Heart left ventricle (tissue), 16 donors: Measurements from ENCODE around the gene PMEPA1. TPM values are rescaled to one million over a fixed set of nuclear protein-coding genes. Genes with fewer than 3 reads are reported as not detected.

Experiments
- ATAC-seq, 4 donors: fragments of 200-7000 bp; cut with Tn5 transposase; one replicate each; pipeline ENCODE4 v1.9.1; 2020 to 2022; ENCODE audit warnings: moderate library complexity in 4 of 4, mild to moderate bottlenecking in 3 of 4, moderate number of reproducible peaks in 1 of 4
- DNase-seq, 5 donors: peaks; one replicate each; pipeline ENCODE4 v3.0.0-alpha.2; 2020
- H3K27ac ChIP-seq, 12 donors: fragments of 200-600 bp; sonication (generic) in 4 of 12; one replicate each; pipeline versions ENCODE4 v1.5.0 to v1.8.0; 2016 to 2022; ENCODE audit warnings: mild to moderate bottlenecking in 2 of 12
- H3K27me3 ChIP-seq, 9 donors: fragments of 200-600 bp; sonication (generic) in 2 of 9; one replicate each; pipeline versions ENCODE4 v1.5.1 to v1.8.0; 2016 to 2022; ENCODE audit warnings: mild to moderate bottlenecking in 3 of 9
- H3K36me3 ChIP-seq, 9 donors: fragments of 200-600 bp; sonication (generic) in 2 of 9; one replicate each; pipeline versions ENCODE4 v1.5.0 to v1.8.0; 2018 to 2022; ENCODE audit warnings: mild to moderate bottlenecking in 2 of 9
- H3K4me1 ChIP-seq, 12 donors: fragments of 200-600 bp; sonication (generic) in 4 of 12; one replicate each; pipeline versions ENCODE4 v1.5.0 to v1.8.0; 2016 to 2022; ENCODE audit warnings: mild to moderate bottlenecking in 3 of 12
- H3K4me3 ChIP-seq, 12 donors: fragments of 200-600 bp; sonication (generic) in 4 of 12; one replicate each; pipeline versions ENCODE4 v1.5.0 to v1.8.0; 2017 to 2022; ENCODE audit warnings: mild to moderate bottlenecking in 9 of 12, moderate library complexity in 4 of 12
- H3K9me3 ChIP-seq, 12 donors: fragments of 200-600 bp; sonication (generic) in 4 of 12; one replicate each; pipeline versions ENCODE4 v1.5.0 to v1.8.0; 2016 to 2022; ENCODE audit warnings: mild to moderate bottlenecking in 1 of 12
- CTCF ChIP-seq, 12 donors: fragments of 200-600 bp; sonication (generic) in 4 of 12; IDR thresholded peaks; one replicate each; pipeline versions ENCODE4 v1.5.0 to v1.8.0; 2018 to 2022; ENCODE audit warnings: antibody characterized with exemption in 12 of 12, mild to moderate bottlenecking in 5 of 12
- POLR2A ChIP-seq, 2 donors: fragments of 450-650 bp; IDR thresholded peaks; one replicate each; pipeline ENCODE4 v1.6.1; 2017; ENCODE audit warnings: antibody characterized with exemption in 2 of 2, mild to moderate bottlenecking in 2 of 2, moderate library complexity in 2 of 2
- WGBS, 4 donors: extraction: QIAGEN DNeasy Blood & Tissue Kit in 2 of 4; methylation state at CpG; one replicate each; pipeline versions ENCODE4 v1.1.5 to v1.1.7; 2013 to 2018; 5-methylcytosine and 5-hydroxymethylcytosine counted together
- intact Hi-C, 10 donors: fragments of 100-400 bp; cut with DNase I; formaldehyde crosslinking; loops; one replicate each; pipeline versions ENCODE4 v1.11.1 to v1.14.2; 2022
- polyA plus RNA-seq, 2 donors: library from polyadenylated mRNA; stranded (reverse); fragments of 200-250 nt; gene quantifications; one replicate each; pipeline ENCODE4 v1.2.3, GENCODE V29; 2013
- total RNA-seq, 9 donors: library from RNA; depleted of rRNA in 2 of 9; stranded (reverse); fragments of >200 nt in 2 of 9; fragmentation: NEBNext Ultra II Directional in 3 of 9; extraction: Animal tissue kit (Norgen Biotek cat#: 25700) in 3 of 9; gene quantifications; one replicate each; pipeline versions ENCODE4 v1.1.0 to v1.2.4, GENCODE V29; 2016 to 2023
- donor health status: ischemic (EF 13 %, LVEDD 7.1; RV severe dilation, severe dysfunction).
- donor health status: healthy with polysubstance abuse.
- donor health status: DM: no; HTN: yes; CAD: no.
- donor health status: DM: no; HTN: no; CAD: no.
- donor health status: ischemic (EF 25% LVEDD 6.9; RV normal size, moderate dysfunction).
- donor health status: ischemic (EF 25% LVEDD 5.7; RV mildly dilated, moderate dysfunction).
- donor health status: healthy.
- donor health status: DM: yes; HTN: yes; CAD: no.
- donor health status: ischemic (EF 35%, LVEDD 5.7; RV mildly dilated, moderate dysfunction).
- donor health status: nonischemic (EF 11% LVEDD 7.7; RV severe dilation, severe dysfunction).
- donor health status: DM: yes; HTN: yes; CAD: no.
- donor health status: PGD.
- donor health status: ischemic (EF 29% LVEDD 5.4; RV normal size, mild dysfunction).
- donor health status: nonischemic (EF 23%, LVEDD 6.1; RV moderate dilation, normal function).

The PMEPA1 gene
- total and polyA plus RNA-seq, 11 donors = 12.6 to 115 (median 30.0) TPM

DNA sequence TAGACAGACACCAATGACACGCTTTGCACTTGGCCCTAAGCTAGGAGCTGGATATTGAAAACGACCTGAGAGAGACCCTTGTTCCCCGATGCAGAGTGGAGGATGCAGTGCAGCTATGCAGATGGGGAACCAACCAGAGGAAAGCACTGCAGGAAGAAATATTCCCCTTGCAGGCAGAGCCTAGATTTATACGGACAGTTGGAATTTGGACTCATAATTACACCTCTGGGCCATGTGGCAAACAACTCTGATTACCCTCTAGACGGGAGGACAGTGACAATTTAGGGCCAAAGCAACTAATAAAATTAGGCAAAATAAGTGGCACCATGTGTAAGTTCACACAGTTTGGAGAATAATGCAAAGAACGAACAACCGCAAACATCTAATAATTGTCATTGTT lies 12.3 kb downstream of the PMEPA1 start:
- no peak overlapping the region for H3K4me3 ChIP-seq
- WGBS, 4 donors = 66 to 76% (median 71%) methylated on average over 7 of the region's 7 CpGs
- ATAC-seq = no peak
- TF ChIP-seq CTCF (IDR thresholded peaks at IDR 0.05) = no peak
- no peak for TF ChIP-seq POLR2A (IDR thresholded peaks at IDR 0.05)
- intact Hi-C loops = no loop called here
- DNase-seq = no peak
- no peaks in the 10 kb centered on the region for H3K36me3 ChIP-seq
- no peak overlapping the region for H3K27ac ChIP-seq
- no peaks in the 10 kb centered on the region for H3K27me3 ChIP-seq
- no peaks in the 10 kb centered on the region for H3K9me3 ChIP-seq
- peaks cover 0 to 81% (median 12%) of the 10 kb centered on the region in 12 donors for H3K4me1 ChIP-seq

GRCh38 chr20:57696401-57696961 lies 13.3 kb downstream of the PMEPA1 start:
- Histone ChIP-seq H3K36me3 (no peaks in the 10 kb centered on the region), H3K27ac (no peak overlapping the region), H3K9me3 (no peaks in the 10 kb centered on the region), H3K4me3 (no peak overlapping the region), H3K27me3 (no peaks in the 10 kb centered on the region), H3K4me1 (peaks cover 0 to 81% (median 15%) of the 10 kb centered on the region in 12 donors)
- ATAC-seq = no peak
- no peak for DNase-seq
- 88 to 91% (median 90%) methylated on average over 11 to 12 of the region's 12 CpGs for WGBS, 4 donors
- intact Hi-C loops = no loop called here
- TF ChIP-seq CTCF (IDR thresholded peaks at IDR 0.05) = no peak
- no peak for TF ChIP-seq POLR2A (IDR thresholded peaks at IDR 0.05)

- no peak overlapping the region for H3K27ac ChIP-seq
- ATAC-seq = no peak
- H3K4me1 ChIP-seq = peaks cover 0 to 81% (median 15%) of the 10 kb centered on the region in 12 donors
- no peak overlapping the region for H3K4me3 ChIP-seq
- 48 to 55% (median 50%) methylated on average over 5 of the region's 5 CpGs for WGBS, 4 donors
- intact Hi-C loops = no loop called here
- no peak for TF ChIP-seq CTCF (IDR thresholded peaks at IDR 0.05)
- no peak for TF ChIP-seq POLR2A (IDR thresholded peaks at IDR 0.05)
- no peaks in the 10 kb centered on the region for H3K27me3 ChIP-seq
- no peaks in the 10 kb centered on the region for H3K36me3 ChIP-seq
- DNase-seq = no peak
- H3K9me3 ChIP-seq = no peaks in the 10 kb centered on the region
These were observed 13.9 kb downstream of the PMEPA1 start for GRCh38 chr20:57695940-57696339.

- Histone ChIP-seq H3K27ac (no peak overlapping the region), H3K9me3 (no peaks in the 10 kb centered on the region), H3K36me3 (no peaks in the 10 kb centered on the region), H3K4me1 (peaks cover 0 to 85% (median 16%) of the 10 kb centered on the region in 12 donors), H3K27me3 (no peaks in the 10 kb centered on the region), H3K4me3 (no peak overlapping the region)
- no peak for DNase-seq
- intact Hi-C loops = no loop called here
- TF ChIP-seq POLR2A (IDR thresholded peaks at IDR 0.05) (no peak), CTCF (IDR thresholded peaks at IDR 0.05) (no peak)
- ATAC-seq = peak in 1 of 4 donors; percentile 6
- WGBS, 4 donors = 85 to 87% (median 87%) methylated on average over 9 to 11 of the region's 11 CpGs
These were observed 14.8 kb downstream of the PMEPA1 start for GRCh38 chr20:57695012-57695411.
